Trophoblast cell (in vitro differentiated cells and primary cell): ENCODE measurements around the gene ATP1B1.

Experiments
- DNase-seq, 2 donors: peaks; one replicate each; pipeline ENCODE4 v3.0.0-alpha.2; 2016
- H2AFZ ChIP-seq: 2 replicates; pipeline ENCODE4 v1.6.1; 2013; ENCODE audit warnings: low read length, moderate library complexity, mild to moderate bottlenecking; ENCODE audit not compliant: insufficient read depth, poor library complexity
- H2AK5ac ChIP-seq: 2 replicates; pipeline ENCODE4 v1.6.1; 2013; ENCODE audit warnings: mild to moderate bottlenecking, low read length
- H2BK120ac ChIP-seq: 2 replicates; pipeline ENCODE4 v1.6.1; 2013; ENCODE audit warnings: low read length, mild to moderate bottlenecking, moderate library complexity; ENCODE audit not compliant: insufficient read depth, poor library complexity
- H2BK12ac ChIP-seq: 2 replicates; pipeline ENCODE4 v1.6.1; 2013; ENCODE audit warnings: mild to moderate bottlenecking, low read length, moderate library complexity
- H2BK5ac ChIP-seq: 2 replicates; pipeline ENCODE4 v1.6.1; 2013; ENCODE audit warnings: low read length, low read depth, moderate library complexity, mild to moderate bottlenecking; ENCODE audit not compliant: poor library complexity
- H3K14ac ChIP-seq: 2 replicates; pipeline ENCODE4 v1.6.1; 2013; ENCODE audit warnings: mild to moderate bottlenecking, low read length
- H3K18ac ChIP-seq: 2 replicates; pipeline ENCODE4 v1.6.1; 2013; ENCODE audit warnings: mild to moderate bottlenecking, low read length
- H3K23ac ChIP-seq: 2 replicates; pipeline ENCODE4 v1.6.1; 2013; ENCODE audit warnings: low read length
- H3K27ac ChIP-seq: 2 replicates; pipeline ENCODE4 v1.5.1; 2013; ENCODE audit warnings: low read depth, mild to moderate bottlenecking, inconsistent platforms, low read length, moderate library complexity
- H3K27me3 ChIP-seq: 2 replicates; pipeline ENCODE4 v1.6.1; 2013; ENCODE audit warnings: inconsistent platforms, mild to moderate bottlenecking, low read length, moderate library complexity; ENCODE audit not compliant: insufficient read depth
- H3K36me3 ChIP-seq, 2 experiments: 1 replicate in 1 of 2; 2 replicates in 1 of 2; pipeline ENCODE4 v1.6.1; 2013; ENCODE audit warnings: low read length in 2 of 2, mild to moderate bottlenecking in 2 of 2, moderate library complexity in 1 of 2; ENCODE audit not compliant: insufficient read depth in 2 of 2, control insufficient read depth in 1 of 2
- H3K4ac ChIP-seq: 2 replicates; pipeline ENCODE4 v1.6.1; 2013; ENCODE audit warnings: low read depth, mild to moderate bottlenecking, low read length, moderate library complexity
- H3K4me1 ChIP-seq, 2 experiments: 1 replicate in 1 of 2; 2 replicates in 1 of 2; pipeline ENCODE4 v1.6.1; 2013; ENCODE audit warnings: low read length in 2 of 2, mild to moderate bottlenecking in 2 of 2, moderate library complexity in 1 of 2; ENCODE audit not compliant: insufficient read depth in 2 of 2, control insufficient read depth in 1 of 2
- H3K4me2 ChIP-seq: 2 replicates; pipeline ENCODE4 v1.6.1; 2013; ENCODE audit warnings: inconsistent platforms, mild to moderate bottlenecking, low read length, moderate library complexity
- H3K4me3 ChIP-seq: 2 replicates; pipeline ENCODE4 v1.5.1; 2013; ENCODE audit warnings: mild to moderate bottlenecking, low read depth, low read length, inconsistent platforms
- H3K79me1 ChIP-seq: one replicate; pipeline ENCODE4 v1.6.1; 2013; ENCODE audit warnings: low read length
- H3K79me2 ChIP-seq: 2 replicates; pipeline ENCODE4 v1.6.1; 2013; ENCODE audit warnings: low read length, mild to moderate bottlenecking; ENCODE audit not compliant: control insufficient read depth, insufficient read depth, poor library complexity
- H3K9ac ChIP-seq: 2 replicates; pipeline ENCODE4 v1.6.1; 2013; ENCODE audit warnings: mild to moderate bottlenecking, low read length
- H3K9me3 ChIP-seq: 2 replicates; pipeline ENCODE4 v1.6.1; 2013; ENCODE audit warnings: low read depth, mild to moderate bottlenecking, control low read depth, inconsistent platforms, low read length; ENCODE audit not compliant: insufficient read depth
- H4K12ac ChIP-seq: 2 replicates; pipeline ENCODE4 v1.6.1; 2013; ENCODE audit warnings: low read depth, mild to moderate bottlenecking, low read length, moderate library complexity
- H4K8ac ChIP-seq: 2 replicates; pipeline ENCODE4 v1.6.1; 2013; ENCODE audit warnings: low read depth, mild to moderate bottlenecking, low read length, moderate library complexity
- H4K91ac ChIP-seq: one replicate; pipeline ENCODE4 v1.6.1; 2013; ENCODE audit warnings: low read depth, mild to moderate bottlenecking, low read length, moderate library complexity
- WGBS: extraction: QIAGEN DNeasy Blood & Tissue Kit; methylation state at CpG from one replicate; pipeline ENCODE4 v1.1.7; 2013; ENCODE audit warnings: missing lambda C conversion rate; ENCODE audit not compliant: insufficient read length, insufficient coverage; ENCODE audit errors: extremely low coverage; 5-methylcytosine and 5-hydroxymethylcytosine counted together

ATP1B1 gene

GRCh38 chr1:169142129-169142528 is 35.6 kb downstream of the ATP1B1 start:
- no peaks in the 10 kb centered on the region for H3K79me2 ChIP-seq
- no peaks in the 10 kb centered on the region for H3K9me3 ChIP-seq
- H3K18ac ChIP-seq: no peak overlapping the region
- H2BK5ac ChIP-seq: no peak overlapping the region
- no peak overlapping the region for H2AK5ac ChIP-seq
- H3K9ac ChIP-seq: no peak overlapping the region
- no peak overlapping the region for H3K14ac ChIP-seq
- H4K91ac ChIP-seq: no peak overlapping the region
- H4K12ac ChIP-seq: no peak overlapping the region
- no peaks in the 10 kb centered on the region for H3K79me1 ChIP-seq
- no peak overlapping the region for H3K27ac ChIP-seq
- no peak overlapping the region for H3K23ac ChIP-seq
- no peak overlapping the region for H3K4ac ChIP-seq
- no peak overlapping the region for H4K8ac ChIP-seq
- H2BK120ac ChIP-seq: no peak overlapping the region
- H3K27me3 ChIP-seq: no peaks in the 10 kb centered on the region
- H2AFZ ChIP-seq: no peak overlapping the region
- H2BK12ac ChIP-seq: no peak overlapping the region
- no peaks in the 10 kb centered on the region for H3K36me3 ChIP-seq
- WGBS: no CpG with 5 or more reads among the region's 1 CpG
- no peaks in the 10 kb centered on the region for H3K4me1 ChIP-seq
- no peak overlapping the region for H3K4me2 ChIP-seq
- no peak for DNase-seq
- no peak overlapping the region for H3K4me3 ChIP-seq

- Histone ChIP-seq H2AFZ (no peak overlapping the region), H2AK5ac (no peak overlapping the region), H3K79me2 (no peaks in the 10 kb centered on the region), H4K12ac (no peak overlapping the region), H3K9ac (no peak overlapping the region), H3K14ac (no peak overlapping the region), H3K4me1 (no peaks in the 10 kb centered on the region), H3K18ac (no peak overlapping the region), H3K9me3 (no peaks in the 10 kb centered on the region), H3K79me1 (no peaks in the 10 kb centered on the region), H2BK12ac (no peak overlapping the region), H2BK5ac (no peak overlapping the region), H3K4ac (no peak overlapping the region), H3K27me3 (no peaks in the 10 kb centered on the region), H3K4me3 (no peak overlapping the region), H3K36me3 (no peaks in the 10 kb centered on the region), H3K4me2 (no peak overlapping the region), H2BK120ac (no peak overlapping the region), H4K8ac (no peak overlapping the region), H3K27ac (no peak overlapping the region), H3K23ac (no peak overlapping the region), H4K91ac (no peak overlapping the region)
- no CpG with 5 or more reads among the region's 3 CpGs for WGBS
- no peak for DNase-seq
These were observed 36.9 kb downstream of the ATP1B1 start for GRCh38 chr1:169143346-169143745.

- no peak overlapping the region for H2AFZ ChIP-seq
- no peaks in the 10 kb centered on the region for H3K27me3 ChIP-seq
- H3K27ac ChIP-seq: no peak overlapping the region
- no peak overlapping the region for H3K23ac ChIP-seq
- H3K79me1 ChIP-seq: no peaks in the 10 kb centered on the region
- no peaks in the 10 kb centered on the region for H3K9me3 ChIP-seq
- no peak overlapping the region for H2BK120ac ChIP-seq
- no peak overlapping the region for H4K8ac ChIP-seq
- no peak overlapping the region for H3K4ac ChIP-seq
- H3K4me1 ChIP-seq: peaks cover 0 to 2% of the 10 kb centered on the region in 2 experiments
- H2BK12ac ChIP-seq: no peak overlapping the region
- H3K4me3 ChIP-seq: no peak overlapping the region
- H3K9ac ChIP-seq: no peak overlapping the region
- H2AK5ac ChIP-seq: no peak overlapping the region
- H3K4me2 ChIP-seq: no peak overlapping the region
- H3K18ac ChIP-seq: no peak overlapping the region
- H4K12ac ChIP-seq: no peak overlapping the region
- no peak for DNase-seq
- H4K91ac ChIP-seq: no peak overlapping the region
- H2BK5ac ChIP-seq: no peak overlapping the region
- no peak overlapping the region for H3K14ac ChIP-seq
- no peaks in the 10 kb centered on the region for H3K79me2 ChIP-seq
- no peaks in the 10 kb centered on the region for H3K36me3 ChIP-seq
These were observed 37.5 kb downstream of the ATP1B1 start for GRCh38 chr1:169143984-169144383.

- Histone ChIP-seq H2AFZ (no peak overlapping the region), H2BK5ac (no peak overlapping the region), H3K23ac (no peak overlapping the region), H2AK5ac (no peak overlapping the region), H3K36me3 (no peaks in the 10 kb centered on the region), H3K14ac (no peak overlapping the region), H3K9me3 (no peaks in the 10 kb centered on the region), H2BK12ac (no peak overlapping the region), H3K18ac (no peak overlapping the region), H3K4me1 (peaks cover 0 to 2% of the 10 kb centered on the region in 2 experiments), H3K27me3 (no peaks in the 10 kb centered on the region), H3K79me2 (no peaks in the 10 kb centered on the region), H4K12ac (no peak overlapping the region), H3K4me3 (no peak overlapping the region), H3K79me1 (no peaks in the 10 kb centered on the region), H3K9ac (no peak overlapping the region), H2BK120ac (no peak overlapping the region), H3K27ac (no peak overlapping the region), H3K4ac (no peak overlapping the region), H4K8ac (no peak overlapping the region), H4K91ac (no peak overlapping the region), H3K4me2 (no peak overlapping the region)
- DNase-seq: no peak
- no CpG with 5 or more reads among the region's 7 CpGs for WGBS
These were observed 38.6 kb downstream of the ATP1B1 start for GRCh38 chr1:169144941-169145626.
